OCI-LY3 (cell line): ENCODE results near the gene ERC1.

Experiments used
- H2AFZ ChIP-seq: fragments of 200-600, 300-600 bp; shearing (Covaris generic); 2 replicates; pipeline ENCODE4 v1.6.0; 2014; ENCODE audit warnings: antibody characterized with exemption, low read depth, low read length
- H3K27ac ChIP-seq: fragments of 200-600, 300-600 bp; sonication (generic); 2 replicates; pipeline ENCODE4 v1.5.1; 2014; ENCODE audit warnings: mild to moderate bottlenecking, low read length, moderate library complexity, mixed read lengths
- H3K27me3 ChIP-seq: fragments of 200-600, 300-600 bp; sonication (generic); 2 replicates; pipeline ENCODE4 v1.6.1; 2014; ENCODE audit warnings: low read depth, low read length, mixed read lengths
- H3K36me3 ChIP-seq: fragments of 200-600, 300-600 bp; sonication (generic); replicated peaks from 2 replicates; pipeline ENCODE3; 2014; ENCODE audit warnings: low read depth, low read length, mixed read lengths
- H3K4me1 ChIP-seq: fragments of 300-600, 200-600 bp; sonication (generic); 2 replicates; pipeline ENCODE4 v1.6.1; 2014; ENCODE audit warnings: low read length, mixed read lengths
- H3K4me2 ChIP-seq: fragments of 200-600, 300-600 bp; sonication (generic); 2 replicates; pipeline ENCODE4 v1.6.1; 2014; ENCODE audit warnings: low read length, mixed read lengths
- H3K4me3 ChIP-seq: fragments of 300-600, 200-600 bp; sonication (generic); 2 replicates; pipeline ENCODE4 v1.5.1; 2014; ENCODE audit warnings: antibody characterized with exemption, mild to moderate bottlenecking, low read length, moderate library complexity
- H3K79me2 ChIP-seq: fragments of 300-600, 200-600 bp; shearing (Covaris generic); 2 replicates; pipeline ENCODE4 v1.6.1; 2014; ENCODE audit warnings: mild to moderate bottlenecking, low read length, mixed read lengths
- H3K9ac ChIP-seq: fragments of 300-600, 200-600 bp; shearing (Covaris generic); 2 replicates; pipeline ENCODE4 v1.6.0; 2014; ENCODE audit warnings: mild to moderate bottlenecking, low read length, moderate library complexity
- H3K9me3 ChIP-seq: fragments of 200-600, 300-600 bp; shearing (Covaris generic); 2 replicates; pipeline ENCODE4 v1.6.1; 2014; ENCODE audit warnings: low read length, mixed read lengths; ENCODE audit not compliant: insufficient read depth
- H4K20me1 ChIP-seq: fragments of 200-600, 300-600 bp; sonication (generic); 2 replicates; pipeline ENCODE4 v1.6.1; 2016; ENCODE audit warnings: low read length, mixed read lengths; ENCODE audit not compliant: insufficient read depth
- CTCF ChIP-seq: fragments of 200-600, 300-600 bp; sonication (generic); IDR thresholded peaks from 2 replicates; pipeline ENCODE4 v1.5.1; 2014; ENCODE audit warnings: antibody characterized with exemption, low read length, low read depth
- EZH2phosphoT487 ChIP-seq: fragments of 200-600 bp; shearing (Covaris generic); IDR thresholded peaks from 2 replicates; pipeline ENCODE4 v1.6.1; 2018; ENCODE audit warnings: antibody characterized with exemption, mixed run types, low read depth

ERC1 gene

DNA sequence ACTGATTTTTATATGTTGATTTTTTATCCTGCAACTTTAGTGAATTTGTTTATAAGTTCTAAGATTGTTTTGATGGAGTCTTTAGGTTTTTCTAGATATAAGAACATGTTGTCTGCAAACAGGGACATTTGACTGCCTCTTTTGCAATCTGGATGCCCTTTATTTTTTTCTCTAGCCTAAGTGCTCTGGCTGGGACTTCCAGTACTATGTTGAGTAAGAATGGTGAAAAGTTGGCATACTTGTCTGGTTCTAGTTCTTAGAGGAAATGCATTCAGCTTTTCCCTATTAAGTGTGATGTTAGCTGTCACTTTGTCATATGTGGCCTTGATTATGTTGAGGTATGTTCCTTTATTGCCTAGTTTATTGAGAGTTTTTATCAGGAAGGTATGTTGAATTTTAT, 68.1 kb downstream of the ERC1 start:
- Histone ChIP-seq H3K9me3 (peaks cover 6% of the 10 kb centered on the region; the same call in 1 of the 2 replicates), H3K27me3 (no peaks in the 10 kb centered on the region), H3K27ac (no peak overlapping the region), H3K36me3 (peaks cover 3% of the 10 kb centered on the region), H3K4me2 (no peak overlapping the region), H3K79me2 (peaks cover 10% of the 10 kb centered on the region; the same call in 1 of the 2 replicates), H3K4me1 (no peaks in the 10 kb centered on the region), H3K9ac (no peak overlapping the region), H2AFZ (no peak overlapping the region), H4K20me1 (no peaks in the 10 kb centered on the region), H3K4me3 (no peak overlapping the region)
- TF ChIP-seq CTCF: no peak

GRCh38 chr12:1063852-1064251, 72.8 kb downstream of the ERC1 start:
- Histone ChIP-seq H3K27ac (no peak overlapping the region), H3K36me3 (peaks cover 8% of the 10 kb centered on the region), H2AFZ (no peak overlapping the region), H3K9me3 (peaks cover 6% of the 10 kb centered on the region; the same call in 1 of the 2 replicates), H3K9ac (no peak overlapping the region), H3K4me1 (no peaks in the 10 kb centered on the region), H4K20me1 (no peaks in the 10 kb centered on the region), H3K27me3 (no peaks in the 10 kb centered on the region), H3K79me2 (peaks cover 10% of the 10 kb centered on the region; the same call in 1 of the 2 replicates), H3K4me2 (no peak overlapping the region), H3K4me3 (no peak overlapping the region)
- TF ChIP-seq EZH2phosphoT487: no peak
- TF ChIP-seq CTCF: no peak

GRCh38 chr12:1064317-1064716, 73.3 kb downstream of the ERC1 start:
- H3K4me2 ChIP-seq: no peak overlapping the region
- no peak overlapping the region for H3K27ac ChIP-seq
- no peak overlapping the region for H3K4me3 ChIP-seq
- no peaks in the 10 kb centered on the region for H3K27me3 ChIP-seq
- no peak overlapping the region for H2AFZ ChIP-seq
- peaks cover 10% of the 10 kb centered on the region; the same call in 1 of the 2 replicates for H3K79me2 ChIP-seq
- peaks cover 6% of the 10 kb centered on the region; the same call in 1 of the 2 replicates for H3K9me3 ChIP-seq
- H4K20me1 ChIP-seq: no peaks in the 10 kb centered on the region
- H3K9ac ChIP-seq: no peak overlapping the region
- H3K36me3 ChIP-seq: peaks cover 7% of the 10 kb centered on the region
- H3K4me1 ChIP-seq: no peaks in the 10 kb centered on the region
- TF ChIP-seq EZH2phosphoT487 (no peak), CTCF (no peak)

DNA sequence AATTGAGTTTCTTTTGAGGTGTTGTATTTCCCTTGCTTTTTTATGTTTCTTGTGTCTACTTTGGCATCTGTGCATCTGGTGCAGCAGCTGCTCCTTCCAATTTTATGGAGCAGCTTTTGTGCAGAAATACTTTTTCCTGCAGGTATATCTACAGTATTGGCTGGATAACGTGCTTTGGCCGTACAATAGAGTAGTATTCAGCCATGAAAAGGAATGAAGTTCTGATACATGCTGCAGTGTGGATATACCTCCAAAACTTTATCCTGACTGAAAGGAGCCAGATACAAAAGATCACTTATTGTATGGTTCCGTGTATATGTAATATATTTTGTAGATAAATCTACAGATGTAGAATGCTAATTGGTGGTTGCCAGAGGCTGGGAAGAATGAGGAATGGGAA, 74.6 kb downstream of the ERC1 start:
- Histone ChIP-seq H3K27me3 (no peaks in the 10 kb centered on the region), H3K9ac (no peak overlapping the region), H3K4me1 (no peaks in the 10 kb centered on the region), H3K9me3 (peaks cover 6% of the 10 kb centered on the region; the same call in 1 of the 2 replicates), H3K4me2 (no peak overlapping the region), H3K4me3 (no peak overlapping the region), H3K27ac (no peak overlapping the region), H3K36me3 (peaks cover 4% of the 10 kb centered on the region), H2AFZ (no peak overlapping the region), H4K20me1 (no peaks in the 10 kb centered on the region), H3K79me2 (peaks cover 10% of the 10 kb centered on the region; the same call in 1 of the 2 replicates)
- TF ChIP-seq EZH2phosphoT487: no peak
- no peak for TF ChIP-seq CTCF
